Endothelial cell of umbilical vein (primary cell): ENCODE measurements around the gene KIAA1755. TPM values are rescaled to one million over a fixed set of nuclear protein-coding genes. Genes with fewer than 3 reads are reported as not detected.

Experiments used
- BruUV-seq: library from RNA; stranded (reverse); fragments of 400-500 nt; replicated peaks from 2 replicates; lab custom pipeline; 2021; lab: Mats Ljungman, UMichigan
- CTCF ChIA-PET: fragments of 300-600, 350-600 bp; sonication (Branson Sonifier 250); formaldehyde crosslinking; loops from one replicate; lab custom pipeline; 2021; ENCODE audit warnings: antibody characterized with exemption, inconsistent platforms; lab: Charles Lee
- POLR2A ChIA-PET: fragments of 300-600, 350-600 bp; sonication (Branson Sonifier 250); formaldehyde crosslinking; loops from one replicate; lab custom pipeline; 2021; ENCODE audit warnings: antibody characterized with exemption, inconsistent platforms; lab: Charles Lee
- DNase-seq: peaks from one replicate; pipeline ENCODE4 v3.0.0-alpha.2; 2011; ENCODE audit warnings: low read depth, low spot score
- FAIRE-seq: peaks from 2 replicates; lab custom pipeline; 2011; peaks lifted over from hg19 to GRCh38; lab: Jason Lieb, UNC
- H2AFZ ChIP-seq: 2 replicates; pipeline ENCODE4 v1.6.0; 2012; ENCODE audit warnings: low read depth, low read length, control low read depth, inconsistent platforms
- H3K27ac ChIP-seq: 2 replicates; pipeline ENCODE4 v1.5.1; 2011; ENCODE audit warnings: low read depth, mild to moderate bottlenecking, control low read depth, low read length, moderate library complexity; ENCODE audit not compliant: insufficient read depth
- H3K27me3 ChIP-seq, 2 experiments: 2 replicates each; pipeline versions ENCODE4 v1.6.0 to v1.6.1; 2011; ENCODE audit warnings: low read length in 2 of 2, mixed read lengths in 1 of 2; ENCODE audit not compliant: control insufficient read depth in 2 of 2, insufficient read depth in 2 of 2
- H3K36me3 ChIP-seq, 2 experiments: 2 replicates in 1 of 2; 3 replicates in 1 of 2; pipeline ENCODE4 v1.5.1; 2011; ENCODE audit warnings: low read length in 2 of 2, mild to moderate bottlenecking in 1 of 2, moderate library complexity in 1 of 2; ENCODE audit not compliant: control insufficient read depth in 2 of 2, insufficient read depth in 2 of 2; ENCODE audit errors: extremely low read depth in 1 of 2
- H3K4me1 ChIP-seq: 3 replicates; pipeline ENCODE4 v1.5.1; 2011; ENCODE audit warnings: mild to moderate bottlenecking, low read length; ENCODE audit not compliant: control insufficient read depth, insufficient read depth; ENCODE audit errors: extremely low read depth
- H3K4me2 ChIP-seq: 2 replicates; pipeline ENCODE4 v1.6.1; 2011; ENCODE audit warnings: low read length, control low read depth, mixed read lengths; ENCODE audit not compliant: insufficient read depth
- H3K4me3 ChIP-seq, 3 experiments: fragments of 200-600 bp in 1 of 3; sonication (generic), shearing (Covaris generic) in 1 of 3; replicated peaks in 1 of 3; 2 replicates each; pipeline ENCODE4 v1.5.1; 2011 to 2016; ENCODE audit warnings: control low read depth in 3 of 3, low read length in 3 of 3, mild to moderate bottlenecking in 2 of 3, inconsistent platforms in 1 of 3, low read depth in 1 of 3, moderate library complexity in 1 of 3; ENCODE audit not compliant: insufficient read depth in 1 of 3
- H3K79me2 ChIP-seq: 2 replicates; pipeline ENCODE4 v1.6.0; 2012; ENCODE audit warnings: low read length, inconsistent platforms; ENCODE audit not compliant: control insufficient read depth, insufficient read depth
- H3K9ac ChIP-seq: replicated peaks from 2 replicates; pipeline ENCODE3; 2011; ENCODE audit warnings: low read length, control low read depth; ENCODE audit not compliant: insufficient read depth; ENCODE audit errors: extremely low read depth
- H3K9me1 ChIP-seq: replicated peaks from 3 replicates; pipeline ENCODE4 v1.6.0; 2011; ENCODE audit warnings: mild to moderate bottlenecking, low read length; ENCODE audit not compliant: control insufficient read depth, insufficient read depth; ENCODE audit errors: extremely low read depth
- H3K9me3 ChIP-seq: replicated peaks from 2 replicates; pipeline ENCODE4 v1.5.1; 2012; ENCODE audit warnings: low read length, inconsistent platforms; ENCODE audit not compliant: control insufficient read depth, insufficient read depth
- H4K20me1 ChIP-seq: replicated peaks from 2 replicates; pipeline ENCODE3; 2011; ENCODE audit warnings: mild to moderate bottlenecking, low read length; ENCODE audit not compliant: control insufficient read depth, insufficient read depth; ENCODE audit errors: extremely low read depth
- EZH2 ChIP-seq: IDR thresholded peaks from 2 replicates; pipeline ENCODE4 v1.6.1; 2012; ENCODE audit warnings: borderline replicate concordance, low read depth, mild to moderate bottlenecking, moderate library complexity, low read length, inconsistent platforms; ENCODE audit not compliant: severe bottlenecking
- FOS ChIP-seq: IDR thresholded peaks from 2 replicates; pipeline ENCODE4 v1.6.1; 2011; ENCODE audit warnings: mild to moderate bottlenecking, low read length, moderate library complexity, borderline replicate concordance; ENCODE audit not compliant: insufficient read depth
- GATA2 ChIP-seq: IDR thresholded peaks from 2 replicates; pipeline ENCODE4 v1.7.0; 2011; ENCODE audit warnings: low read depth, mild to moderate bottlenecking, moderate library complexity, mixed read lengths, low read length; ENCODE audit not compliant: insufficient read length, insufficient read depth
- JUN ChIP-seq: IDR thresholded peaks from 2 replicates; pipeline ENCODE4 v1.6.1; 2011; ENCODE audit warnings: borderline replicate concordance, low read depth; ENCODE audit not compliant: insufficient read length, insufficient read depth
- MYC ChIP-seq: IDR thresholded peaks from one replicate; pipeline ENCODE4 v1.6.1; 2011; ENCODE audit warnings: mild to moderate bottlenecking, low read depth, low read length
- POLR2A ChIP-seq: IDR thresholded peaks from 2 replicates; pipeline ENCODE4 v1.6.1; 2012; ENCODE audit warnings: low read depth, mild to moderate bottlenecking, control low read depth, low read length
- POLR2AphosphoS5 ChIP-seq: IDR thresholded peaks from 2 replicates; pipeline ENCODE4 v1.6.1; 2012; ENCODE audit warnings: low read depth, mild to moderate bottlenecking, control low read depth, low read length, moderate library complexity; ENCODE audit not compliant: insufficient read depth
- dilution Hi-C: fragments of 300-500 bp; cut with MboI; formaldehyde crosslinking; loops from one replicate; pipeline ENCODE4 v1.15.0; 2019; ENCODE audit warnings: low sequenced_read_pairs; ENCODE audit not compliant: extremely low pct_ligation_motif_present
- intact Hi-C: fragments of 100-400 bp; cut with micrococcal nuclease; formaldehyde crosslinking; loops from one replicate; pipeline ENCODE4 v1.10.0; 2022
- polyA plus RNA-seq, 4 experiments: library from polyadenylated mRNA; depleted of rRNA in 3 of 4; stranded (reverse) in 3 of 4; unstranded in 1 of 4; fragments of >200 nt; gene quantifications; 2 replicates each; pipeline versions ENCODE4 v1.2.1 to v1.2.3, GENCODE V29; 2011 to 2012; ENCODE audit warnings: missing spikeins in 1 of 4
- total RNA-seq: library from RNA; stranded (reverse); gene quantifications from 2 replicates; pipeline ENCODE4 v1.2.3, GENCODE V29; 2021
- TF ChIP-seq, protein P1 (sequence below): IDR thresholded peaks from 2 replicates; pipeline ENCODE4 v1.6.1; 2011; ENCODE audit not compliant: insufficient read depth, insufficient read length
- TF ChIP-seq, protein P2 (sequence below), 2 donors: IDR thresholded peaks; 1 replicate in 1 of 2; 2 replicates in 1 of 2; pipeline ENCODE4 v1.5.1; 2011; ENCODE audit warnings: low read length in 2 of 2, mild to moderate bottlenecking in 2 of 2, moderate library complexity in 2 of 2, control low read depth in 1 of 2, inconsistent platforms in 1 of 2, low read depth in 1 of 2; ENCODE audit not compliant: insufficient read depth in 1 of 2; ENCODE audit errors: extremely low read depth in 1 of 2

The KIAA1755 gene
- total and polyA plus RNA-seq, 2 donors (not counting 3 experiments of a cell fraction or from before 2014, with no cell fraction given): 0.36 to 0.51 TPM

DNA sequence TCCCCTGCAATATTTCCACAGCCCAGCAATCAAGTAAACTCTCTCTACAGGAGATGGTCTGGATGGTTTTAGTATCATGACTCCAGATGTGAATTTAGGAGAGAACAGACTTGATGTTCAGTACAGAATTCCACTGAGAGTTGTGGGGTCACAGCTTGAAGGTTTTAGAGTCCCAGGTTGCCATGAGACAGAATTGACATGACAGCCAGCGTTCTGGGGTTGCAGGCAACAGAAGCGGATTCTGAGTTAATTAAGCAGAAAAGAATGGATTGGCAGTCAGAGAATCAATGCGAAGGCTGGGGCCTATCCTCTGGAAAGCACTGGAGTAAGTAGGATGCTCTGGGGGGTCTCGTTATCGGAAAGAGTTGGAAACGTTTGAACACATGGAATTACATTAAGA, 2.4 kb upstream of the KIAA1755 start:
- H3K36me3 ChIP-seq: no peaks in the 10 kb centered on the region
- no peaks in the 10 kb centered on the region for H3K9me3 ChIP-seq
- no peak overlapping the region for H3K4me3 ChIP-seq
- no TSS peak for BruUV-seq
- FAIRE-seq (no peak), DNase-seq (no peak)
- dilution Hi-C loops: no loop called here
- ChIA-PET POLR2A (no interaction called here), CTCF (no interaction called here)
- no peaks in the 10 kb centered on the region for H3K9me1 ChIP-seq
- H3K27ac ChIP-seq: no peak overlapping the region
- no peaks in the 10 kb centered on the region for H3K4me1 ChIP-seq
- no peaks in the 10 kb centered on the region for H3K27me3 ChIP-seq
- H2AFZ ChIP-seq: no peak overlapping the region
- H3K9ac ChIP-seq: no peak overlapping the region
- TF ChIP-seq MYC (no peak), JUN (no peak), POLR2AphosphoS5 (no peak), EZH2 (no peak), POLR2A (no peak), GATA2 (no peak), FOS (no peak)
- TF ChIP-seq, protein P1, sequence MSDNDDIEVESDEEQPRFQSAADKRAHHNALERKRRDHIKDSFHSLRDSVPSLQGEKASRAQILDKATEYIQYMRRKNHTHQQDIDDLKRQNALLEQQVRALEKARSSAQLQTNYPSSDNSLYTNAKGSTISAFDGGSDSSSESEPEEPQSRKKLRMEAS: no peak
- TF ChIP-seq, protein P2, sequence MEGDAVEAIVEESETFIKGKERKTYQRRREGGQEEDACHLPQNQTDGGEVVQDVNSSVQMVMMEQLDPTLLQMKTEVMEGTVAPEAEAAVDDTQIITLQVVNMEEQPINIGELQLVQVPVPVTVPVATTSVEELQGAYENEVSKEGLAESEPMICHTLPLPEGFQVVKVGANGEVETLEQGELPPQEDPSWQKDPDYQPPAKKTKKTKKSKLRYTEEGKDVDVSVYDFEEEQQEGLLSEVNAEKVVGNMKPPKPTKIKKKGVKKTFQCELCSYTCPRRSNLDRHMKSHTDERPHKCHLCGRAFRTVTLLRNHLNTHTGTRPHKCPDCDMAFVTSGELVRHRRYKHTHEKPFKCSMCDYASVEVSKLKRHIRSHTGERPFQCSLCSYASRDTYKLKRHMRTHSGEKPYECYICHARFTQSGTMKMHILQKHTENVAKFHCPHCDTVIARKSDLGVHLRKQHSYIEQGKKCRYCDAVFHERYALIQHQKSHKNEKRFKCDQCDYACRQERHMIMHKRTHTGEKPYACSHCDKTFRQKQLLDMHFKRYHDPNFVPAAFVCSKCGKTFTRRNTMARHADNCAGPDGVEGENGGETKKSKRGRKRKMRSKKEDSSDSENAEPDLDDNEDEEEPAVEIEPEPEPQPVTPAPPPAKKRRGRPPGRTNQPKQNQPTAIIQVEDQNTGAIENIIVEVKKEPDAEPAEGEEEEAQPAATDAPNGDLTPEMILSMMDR (IDR thresholded peaks at IDR 0.05; ENCODE audit: extremely low read depth in 1 of 2, insufficient read depth in 1 of 2, low read depth in 1 of 2, low read length in 2 of 2): no peak
- intact Hi-C loops: no loop called here
- no peak overlapping the region for H3K4me2 ChIP-seq
- no peaks in the 10 kb centered on the region for H4K20me1 ChIP-seq
- no peaks in the 10 kb centered on the region for H3K79me2 ChIP-seq
